GM12878 (cell line): ENCODE results near the gene PVRIG. TPM values are rescaled to one million over a fixed set of nuclear protein-coding genes. Genes with fewer than 3 reads are reported as not detected.
"Not testable (repeated sequence)": the region's sequence is repeated elsewhere in the genome, so short reads cannot be mapped to it uniquely, and the experiment has no call there.

Source experiments
- ATAC-seq: fragments of 200-7000 bp; cut with Tn5 transposase; 3 replicates; pipeline ENCODE4 v1.9.1; 2020; ENCODE audit warnings: mild to moderate bottlenecking, moderate library complexity
- BruUV-seq: library from RNA; stranded (reverse); fragments of 400-500 nt; replicated peaks from 2 replicates; lab custom pipeline; 2021; lab: Mats Ljungman, UMichigan
- CTCF ChIA-PET: fragments of 300-600 bp; sonication (Branson Sonifier 250); formaldehyde crosslinking; extraction: SDS; loops from one replicate; lab custom pipeline; 2021; ENCODE audit warnings: inconsistent platforms; lab: Yijun Ruan, JAX
- POLR2A ChIA-PET: fragments of 350-600 bp; formaldehyde crosslinking; extraction: SDS; loops from one replicate; lab custom pipeline; 2021; ENCODE audit warnings: inconsistent platforms; lab: Charles Lee
- RAD21 ChIA-PET: fragments of 300-600 bp; sonication (Branson Sonifier 250); formaldehyde crosslinking; loops from one replicate; lab custom pipeline; 2023; ENCODE audit warnings: antibody characterized with exemption; ENCODE audit not compliant: unreplicated experiment; lab: Charles Lee
- SMC1A ChIA-PET: fragments of 300-600 bp; sonication (Branson Sonifier 250); formaldehyde crosslinking; loops from one replicate; lab custom pipeline; 2023; ENCODE audit not compliant: unreplicated experiment, uncharacterized antibody; lab: Charles Lee
- DNase-seq: peaks from one replicate; pipeline ENCODE4 v3.0.0-alpha.2; 2011; ENCODE audit warnings: low read depth, low spot score
- FAIRE-seq: peaks from 3 replicates; lab custom pipeline; 2011; peaks lifted over from hg19 to GRCh38; lab: Jason Lieb, UNC
- H2AFZ ChIP-seq: 2 replicates; pipeline ENCODE4 v1.6.0; 2011; ENCODE audit warnings: low read depth, low read length, control low read depth; ENCODE audit not compliant: control insufficient read depth
- H3K27ac ChIP-seq: 2 replicates; pipeline ENCODE4 v1.5.1; 2011; ENCODE audit warnings: control low read depth; ENCODE audit not compliant: control insufficient read depth, insufficient read depth
- H3K27me3 ChIP-seq, 2 experiments: replicated peaks in 1 of 2; 2 replicates each; pipeline versions ENCODE4 v1.6.0 to v1.6.1; 2011; ENCODE audit warnings: low read length in 1 of 2; ENCODE audit not compliant: control insufficient read depth in 2 of 2, insufficient read depth in 2 of 2
- H3K36me3 ChIP-seq, 2 experiments: 2 replicates each; pipeline ENCODE4 v1.5.1; 2011; ENCODE audit warnings: low read length in 1 of 2; ENCODE audit not compliant: control insufficient read depth in 2 of 2, insufficient read depth in 2 of 2
- H3K4me1 ChIP-seq: 2 replicates; pipeline ENCODE4 v1.6.1; 2011; ENCODE audit warnings: mild to moderate bottlenecking, low read length, moderate library complexity, mixed read lengths; ENCODE audit not compliant: control insufficient read depth, insufficient read depth
- H3K4me2 ChIP-seq: 2 replicates; pipeline ENCODE4 v1.6.0; 2011; ENCODE audit warnings: control low read depth; ENCODE audit not compliant: control insufficient read depth, insufficient read depth
- H3K4me3 ChIP-seq: fragments of 200-600 bp; sonication (generic); 2 replicates; pipeline ENCODE4 v1.5.1; 2016
- H3K79me2 ChIP-seq: 2 replicates; pipeline ENCODE4 v1.6.0; 2011; ENCODE audit warnings: low read length; ENCODE audit not compliant: control insufficient read depth, insufficient read depth
- H3K9ac ChIP-seq: 2 replicates; pipeline ENCODE4 v1.8.0; 2011; ENCODE audit warnings: low read length, control low read depth, mixed read lengths; ENCODE audit not compliant: control insufficient read depth, insufficient read depth
- H3K9me3 ChIP-seq: replicated peaks from 3 replicates; pipeline ENCODE4 v1.5.1; 2011; ENCODE audit warnings: mild to moderate bottlenecking, low read length; ENCODE audit not compliant: control insufficient read depth, insufficient read depth
- H4K20me1 ChIP-seq: 2 replicates; pipeline ENCODE4 v1.6.0; 2011; ENCODE audit not compliant: control insufficient read depth, insufficient read depth
- BACH1 ChIP-seq: fragments of 450-650 bp; IDR thresholded peaks from 2 replicates; pipeline ENCODE4 v1.6.1; 2017; ENCODE audit warnings: mild to moderate bottlenecking, borderline replicate concordance
- CBX5 ChIP-seq: sonication (generic); IDR thresholded peaks from 2 replicates; pipeline ENCODE4 v1.6.1; 2016; ENCODE audit warnings: low read depth, moderate library complexity, mild to moderate bottlenecking, inconsistent platforms
- EP300 ChIP-seq, 2 experiments: fragments of 150-350 bp in 1 of 2; IDR thresholded peaks; 2 replicates each; pipeline ENCODE4 v1.6.1; 2011 to 2012; ENCODE audit warnings: low read depth in 2 of 2, low read length in 2 of 2, borderline replicate concordance in 1 of 2, improper control_type of control experiment in 1 of 2, inconsistent platforms in 1 of 2; ENCODE audit not compliant: control insufficient read depth in 1 of 2
- ESRRA ChIP-seq: IDR thresholded peaks from 2 replicates; pipeline ENCODE4 v1.6.1; 2012; ENCODE audit warnings: mild to moderate bottlenecking, low read length, improper control_type of control experiment
- NR2F1 ChIP-seq: fragments of 450-650 bp; conservative IDR thresholded peaks from 2 replicates; pipeline ENCODE4 v1.6.1; 2017; ENCODE audit warnings: mild to moderate bottlenecking
- SMC3 ChIP-seq: IDR thresholded peaks from 2 replicates; pipeline ENCODE4 v1.6.1; 2011; ENCODE audit warnings: low read length, improper control_type of control experiment, borderline replicate concordance
- TAF1 ChIP-seq: IDR thresholded peaks from 2 replicates; pipeline ENCODE4 v1.6.1; 2011; ENCODE audit warnings: mild to moderate bottlenecking, low read depth, low read length, borderline replicate concordance
- YY1 ChIP-seq: IDR thresholded peaks from 2 replicates; pipeline ENCODE4 v1.6.1; 2011; ENCODE audit warnings: low read depth, mild to moderate bottlenecking, low read length
- WGBS: methylation state at CpG from one replicate; pipeline ENCODE4 v1.1.6; 2016; ENCODE audit warnings: low lambda C conversion rate; ENCODE audit not compliant: insufficient replicate concordance, insufficient coverage; ENCODE audit errors: missing lambda C conversion rate; 5-methylcytosine and 5-hydroxymethylcytosine counted together
- in situ Hi-C: fragments of 300-500 bp; cut with MboI; formaldehyde crosslinking; loops from 9 replicates; pipeline ENCODE4 v1.14.3; 2018; ENCODE audit warnings: mixed read lengths
- intact Hi-C: fragments of 100-400 bp; cut with micrococcal nuclease; formaldehyde crosslinking; loops from one replicate; pipeline ENCODE4 v1.14.2; 2022; ENCODE audit not compliant: unreplicated experiment
- polyA plus RNA-seq, 11 experiments: library from polyadenylated mRNA; depleted of rRNA in 4 of 11; unstranded in 6 of 11; stranded (reverse) in 5 of 11; fragments of >200 nt; fragmentation: Nextera tagmentation in 4 of 11; fragmentation: Illumina TruSeq in 1 of 11; extraction: Ambion mirVana in 4 of 11; extraction: Trizol in 1 of 11; gene quantifications; 1 replicate in 1 of 11; 2 replicates in 10 of 11; pipeline versions ENCODE4 v1.2.1 to v1.2.3, GENCODE V29; 2011 to 2016; ENCODE audit warnings: inconsistent platforms in 2 of 11, missing spikeins in 2 of 11, low read depth in 1 of 11
- total RNA-seq, 4 experiments: library from RNA; depleted of rRNA in 3 of 4; stranded (reverse); fragments of >200 nt in 3 of 4; fragmentation: Illumina TruSeq in 1 of 4; extraction: Trizol in 1 of 4; gene quantifications; 2 replicates each; pipeline versions ENCODE4 v1.2.1 to v1.2.3, GENCODE V29; 2013 to 2021
- TF ChIP-seq, protein P1 (sequence below): fragments of 450-650 bp; IDR thresholded peaks from 2 replicates; pipeline ENCODE4 v1.6.1; 2018; ENCODE audit warnings: mild to moderate bottlenecking, low read depth, moderate library complexity; ENCODE audit not compliant: partially characterized antibody

Gene PVRIG
- total and polyA plus RNA-seq, 10 of the 15 experiments (the other 5 are each of a cell fraction or from before 2014, with no cell fraction given) = 1.3 to 44.0 (median 17.9) TPM

DNA sequence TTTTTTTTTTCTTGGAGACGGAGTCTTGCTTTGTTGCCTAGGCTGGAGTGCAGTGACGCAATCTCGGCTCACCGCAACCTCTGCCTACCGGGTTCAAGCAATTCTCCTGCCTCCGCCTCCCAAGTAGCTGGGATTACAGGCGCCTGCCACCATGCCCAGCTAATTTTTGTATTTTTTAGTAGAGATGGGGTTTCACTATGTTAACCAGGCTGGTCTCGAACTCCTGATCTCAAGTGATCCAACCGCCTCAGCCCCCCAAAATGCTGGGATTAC lies 27.1 kb downstream of the PVRIG start:
- not testable (repeated sequence) for FAIRE-seq, H3K79me2 ChIP-seq

DNA sequence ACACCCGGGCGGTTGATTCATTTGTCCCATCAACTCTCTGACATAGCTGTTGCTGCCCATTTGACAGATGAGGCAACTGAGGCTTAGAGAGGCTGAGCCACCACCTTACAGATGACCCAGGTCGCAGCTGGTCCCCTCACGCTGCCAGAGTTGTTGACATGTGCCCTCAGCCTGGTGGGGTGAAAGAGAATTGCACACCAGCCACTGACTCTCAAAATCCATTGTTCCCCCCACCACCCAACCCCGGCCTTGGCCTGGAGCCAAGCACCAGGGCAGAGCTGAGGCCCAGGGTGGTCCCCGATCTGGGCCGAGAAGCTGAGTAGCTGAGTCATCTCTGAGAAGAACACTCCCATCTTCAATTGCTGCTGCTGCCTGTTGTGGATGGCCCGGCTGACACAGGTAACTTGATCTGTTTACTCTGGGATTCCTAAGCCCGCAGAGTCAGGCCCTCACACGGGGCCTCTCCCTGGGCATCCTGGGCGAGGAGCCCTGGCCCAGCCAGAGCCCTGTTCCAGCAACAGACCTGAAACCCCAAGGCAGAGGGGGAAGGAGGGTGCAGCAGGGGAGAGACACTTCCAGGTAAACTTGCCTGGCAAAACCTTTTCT lies 27.5 kb downstream of the PVRIG start:
- no peak overlapping the region for H3K27ac ChIP-seq
- ChIA-PET POLR2A (no interaction called here), RAD21 (no interaction called here), SMC1A (interaction anchor here (1.3 kb wide), 1 partner anchor 23 kb away, joined by 3 read pairs; no protein-coding TSS in a partner anchor), CTCF (no interaction called here)
- BruUV-seq = no TSS peak
- 80% methylated on average over 11 of the region's 11 CpGs for whole genome bisulfite sequencing
- intact Hi-C loops = no loop called here
- H3K9me3 ChIP-seq = no peaks in the 10 kb centered on the region
- no peaks in the 10 kb centered on the region for H3K27me3 ChIP-seq
- FAIRE-seq (no peak), ATAC-seq (no peak), DNase-seq (no peak)
- no peak overlapping the region for H2AFZ ChIP-seq
- in situ Hi-C loops = no loop called here
- no peaks in the 10 kb centered on the region for H4K20me1 ChIP-seq
- TF ChIP-seq BACH1 (no peak), EP300 (IDR thresholded peaks at IDR 0.05; ENCODE audit: borderline replicate concordance in 1 of 2, control insufficient read depth in 1 of 2, low read depth in 2 of 2, low read length in 2 of 2) (no peak), TAF1 (no peak), ESRRA (no peak), SMC3 (no peak), CBX5 (no peak), YY1 (no peak), NR2F1 (no peak)
- TF ChIP-seq, protein P1, sequence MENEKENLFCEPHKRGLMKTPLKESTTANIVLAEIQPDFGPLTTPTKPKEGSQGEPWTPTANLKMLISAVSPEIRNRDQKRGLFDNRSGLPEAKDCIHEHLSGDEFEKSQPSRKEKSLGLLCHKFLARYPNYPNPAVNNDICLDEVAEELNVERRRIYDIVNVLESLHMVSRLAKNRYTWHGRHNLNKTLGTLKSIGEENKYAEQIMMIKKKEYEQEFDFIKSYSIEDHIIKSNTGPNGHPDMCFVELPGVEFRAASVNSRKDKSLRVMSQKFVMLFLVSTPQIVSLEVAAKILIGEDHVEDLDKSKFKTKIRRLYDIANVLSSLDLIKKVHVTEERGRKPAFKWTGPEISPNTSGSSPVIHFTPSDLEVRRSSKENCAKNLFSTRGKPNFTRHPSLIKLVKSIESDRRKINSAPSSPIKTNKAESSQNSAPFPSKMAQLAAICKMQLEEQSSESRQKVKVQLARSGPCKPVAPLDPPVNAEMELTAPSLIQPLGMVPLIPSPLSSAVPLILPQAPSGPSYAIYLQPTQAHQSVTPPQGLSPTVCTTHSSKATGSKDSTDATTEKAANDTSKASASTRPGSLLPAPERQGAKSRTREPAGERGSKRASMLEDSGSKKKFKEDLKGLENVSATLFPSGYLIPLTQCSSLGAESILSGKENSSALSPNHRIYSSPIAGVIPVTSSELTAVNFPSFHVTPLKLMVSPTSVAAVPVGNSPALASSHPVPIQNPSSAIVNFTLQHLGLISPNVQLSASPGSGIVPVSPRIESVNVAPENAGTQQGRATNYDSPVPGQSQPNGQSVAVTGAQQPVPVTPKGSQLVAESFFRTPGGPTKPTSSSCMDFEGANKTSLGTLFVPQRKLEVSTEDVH = no peak
- peaks cover 12% of the 10 kb centered on the region for H3K4me1 ChIP-seq
- H3K4me2 ChIP-seq = no peak overlapping the region
- H3K36me3 ChIP-seq = no peaks in the 10 kb centered on the region
- H3K79me2 ChIP-seq = no peaks in the 10 kb centered on the region
- no peak overlapping the region for H3K4me3 ChIP-seq
- H3K9ac ChIP-seq = no peak overlapping the region

More for the DNA sequence above, 27.1 kb downstream of the PVRIG start:
- DNase-seq, POLR2A ChIA-PET, ATAC-seq, H3K4me3 ChIP-seq, H3K27ac ChIP-seq, intact Hi-C loops, H4K20me1 ChIP-seq, H3K27me3 ChIP-seq, H2AFZ ChIP-seq, H3K9me3 ChIP-seq, in situ Hi-C loops, RAD21 ChIA-PET, H3K4me2 ChIP-seq, CTCF ChIA-PET, BruUV-seq, H3K9ac ChIP-seq, H3K36me3 ChIP-seq: not testable (repeated sequence)
- SMC1A ChIA-PET = interaction anchor here (1.3 kb wide), 1 partner anchor 23 kb away, joined by 3 read pairs; no protein-coding TSS in a partner anchor
- WGBS = 100% methylated on average over 7 of the region's 9 CpGs
- H3K4me1 ChIP-seq = peaks cover 12% of the 10 kb centered on the region
